SU-DHL-6 (cell line): ENCODE results near the gene SPNS2.

ENCODE experiments used
- EZH2phosphoT487 ChIP-seq: fragments of 200-600 bp; sonication (generic), shearing (Covaris generic); conservative IDR thresholded peaks from 2 replicates; pipeline ENCODE4 v1.6.1; 2018; ENCODE audit warnings: mild to moderate bottlenecking, antibody characterized with exemption, low read length, moderate library complexity, mixed read lengths
- TF ChIP-seq, protein P1 (sequence below): fragments of 200-600 bp; sonication (generic); IDR thresholded peaks from one replicate; pipeline ENCODE4 v1.5.1; 2017; ENCODE audit warnings: antibody characterized with exemption, mild to moderate bottlenecking, low read length, moderate library complexity; ENCODE audit not compliant: insufficient read depth, poor library complexity, severe bottlenecking

GRCh38 chr17:4478318-4478830 lies 20.3 kb upstream of the SPNS2 start:
- TF ChIP-seq, protein P1, sequence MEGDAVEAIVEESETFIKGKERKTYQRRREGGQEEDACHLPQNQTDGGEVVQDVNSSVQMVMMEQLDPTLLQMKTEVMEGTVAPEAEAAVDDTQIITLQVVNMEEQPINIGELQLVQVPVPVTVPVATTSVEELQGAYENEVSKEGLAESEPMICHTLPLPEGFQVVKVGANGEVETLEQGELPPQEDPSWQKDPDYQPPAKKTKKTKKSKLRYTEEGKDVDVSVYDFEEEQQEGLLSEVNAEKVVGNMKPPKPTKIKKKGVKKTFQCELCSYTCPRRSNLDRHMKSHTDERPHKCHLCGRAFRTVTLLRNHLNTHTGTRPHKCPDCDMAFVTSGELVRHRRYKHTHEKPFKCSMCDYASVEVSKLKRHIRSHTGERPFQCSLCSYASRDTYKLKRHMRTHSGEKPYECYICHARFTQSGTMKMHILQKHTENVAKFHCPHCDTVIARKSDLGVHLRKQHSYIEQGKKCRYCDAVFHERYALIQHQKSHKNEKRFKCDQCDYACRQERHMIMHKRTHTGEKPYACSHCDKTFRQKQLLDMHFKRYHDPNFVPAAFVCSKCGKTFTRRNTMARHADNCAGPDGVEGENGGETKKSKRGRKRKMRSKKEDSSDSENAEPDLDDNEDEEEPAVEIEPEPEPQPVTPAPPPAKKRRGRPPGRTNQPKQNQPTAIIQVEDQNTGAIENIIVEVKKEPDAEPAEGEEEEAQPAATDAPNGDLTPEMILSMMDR: no peak
- no peak for TF ChIP-seq EZH2phosphoT487
